Head of caudate nucleus (tissue), 42 donors: Measurements from ENCODE around the gene OR11L1.
A peak's percentile ranks its signal among the peaks of the same experiment; 100 is the strongest.

Experiments used
- DNase-seq, 42 donors: peaks; one replicate each; pipeline versions ENCODE4 v3.0.0 to v3.0.0-alpha.2; 2020 to 2021; ENCODE audit warnings: mixed read lengths in 7 of 42
- intact Hi-C: fragments of 100-400 bp; cut with DNase I; formaldehyde crosslinking; loops from one replicate; pipeline ENCODE4 v1.15.0; 2022

Gene OR11L1, protein sequence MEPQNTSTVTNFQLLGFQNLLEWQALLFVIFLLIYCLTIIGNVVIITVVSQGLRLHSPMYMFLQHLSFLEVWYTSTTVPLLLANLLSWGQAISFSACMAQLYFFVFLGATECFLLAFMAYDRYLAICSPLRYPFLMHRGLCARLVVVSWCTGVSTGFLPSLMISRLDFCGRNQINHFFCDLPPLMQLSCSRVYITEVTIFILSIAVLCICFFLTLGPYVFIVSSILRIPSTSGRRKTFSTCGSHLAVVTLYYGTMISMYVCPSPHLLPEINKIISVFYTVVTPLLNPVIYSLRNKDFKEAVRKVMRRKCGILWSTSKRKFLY

DNA sequence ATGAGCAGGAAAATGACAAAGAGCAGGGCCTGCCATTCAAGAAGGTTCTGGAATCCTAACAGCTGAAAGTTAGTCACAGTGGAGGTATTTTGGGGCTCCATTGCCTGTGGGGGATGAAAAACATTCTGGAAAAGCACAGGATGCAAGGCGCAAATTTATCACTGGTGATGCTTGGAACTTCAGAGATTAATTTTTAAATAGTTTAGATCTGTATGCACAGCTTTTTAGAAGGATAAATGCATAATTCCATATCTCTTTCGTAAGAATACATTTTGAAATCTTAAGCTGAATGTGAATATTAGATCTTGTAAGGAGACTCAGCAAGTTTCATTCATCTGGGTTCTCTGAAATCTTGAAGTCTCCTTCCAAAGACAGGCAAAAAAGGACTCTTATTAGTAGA, at the start of gene OR11L1:
TSS of gene OR11L1 (minus strand) at position 101 of the 400 bp plus-strand sequence. CDS start at position 101, 0 bp downstream.
- no peak for DNase-seq
- intact Hi-C loops = no loop called here

DNA sequence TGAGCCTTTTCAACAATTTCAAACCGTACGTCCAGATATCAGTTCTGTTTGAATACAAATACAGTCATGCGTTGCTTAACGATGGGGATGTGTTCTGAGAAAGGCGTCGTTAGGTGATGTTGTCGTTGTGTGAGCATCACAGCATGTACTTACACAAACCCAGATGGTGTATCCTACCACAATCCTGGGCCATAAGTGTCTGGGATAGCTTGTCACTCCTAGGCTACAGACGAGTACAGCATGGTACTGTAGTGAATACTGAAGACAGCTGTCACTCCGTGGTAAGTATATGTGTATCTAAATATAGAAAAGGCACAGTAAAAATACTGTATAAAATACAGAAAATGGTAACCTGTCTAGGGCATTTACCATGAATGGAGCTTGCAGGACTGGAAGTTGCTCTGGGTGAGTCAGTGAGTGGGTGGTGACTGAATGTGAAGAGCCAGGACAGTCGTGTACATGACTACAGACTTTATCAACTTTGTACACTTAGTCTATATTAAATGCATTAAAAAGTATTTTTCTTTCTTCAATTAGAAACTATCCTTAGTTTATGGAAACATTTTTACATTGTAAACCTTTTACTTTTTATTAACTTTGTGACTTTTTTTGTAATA, 43.2 kb upstream of the OR11L1 start:
- intact Hi-C loops = no loop called here

DNA sequence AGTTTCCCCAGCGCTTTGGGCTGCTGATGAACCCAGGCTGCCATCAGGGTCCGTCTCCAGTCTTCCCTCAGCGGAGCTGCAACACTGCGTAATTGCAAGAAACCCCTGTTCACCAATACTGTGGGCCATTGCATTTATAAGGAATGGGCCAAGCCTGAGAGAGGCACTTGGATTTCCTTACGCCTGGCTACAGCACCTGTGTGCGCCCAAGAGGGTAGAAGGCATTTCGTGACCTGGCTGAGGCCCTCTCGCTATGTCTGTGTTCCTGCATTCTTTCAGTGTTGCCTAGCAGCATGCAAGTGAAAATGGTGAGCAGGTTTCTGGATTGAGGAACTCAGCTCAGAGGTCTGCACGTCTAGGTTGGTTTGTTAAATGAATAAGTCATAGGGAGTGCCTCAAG, 41.6 kb upstream of the OR11L1 start:
- intact Hi-C loops = no loop called here
- DNase-seq = peak in 1 of 42 donors; percentile 36

More for the DNA sequence above, 43.2 kb upstream of the OR11L1 start:
- DNase-seq = peak in 1 of 42 donors; percentile 8

DNA sequence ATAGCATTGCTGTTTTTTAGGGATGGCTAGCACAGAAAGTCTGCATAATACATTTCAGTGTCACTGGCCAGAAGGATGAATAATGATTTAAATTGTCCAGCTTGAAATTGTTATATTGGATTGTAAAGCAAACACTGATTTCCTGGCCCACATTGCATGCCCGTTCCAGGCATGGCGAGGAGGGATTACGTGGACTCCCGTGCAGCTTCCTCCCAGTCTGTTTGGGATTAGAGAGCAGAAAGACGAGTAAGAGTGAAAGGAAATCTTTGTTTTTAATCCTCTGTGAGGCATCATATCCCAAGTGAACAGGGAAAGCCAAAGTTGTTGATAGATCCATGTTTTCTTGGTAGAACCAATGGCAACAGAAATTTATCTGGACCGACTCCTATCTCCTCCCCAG, 23.7 kb upstream of the OR11L1 start:
- intact Hi-C loops = no loop called here
- DNase-seq = no peak

DNA sequence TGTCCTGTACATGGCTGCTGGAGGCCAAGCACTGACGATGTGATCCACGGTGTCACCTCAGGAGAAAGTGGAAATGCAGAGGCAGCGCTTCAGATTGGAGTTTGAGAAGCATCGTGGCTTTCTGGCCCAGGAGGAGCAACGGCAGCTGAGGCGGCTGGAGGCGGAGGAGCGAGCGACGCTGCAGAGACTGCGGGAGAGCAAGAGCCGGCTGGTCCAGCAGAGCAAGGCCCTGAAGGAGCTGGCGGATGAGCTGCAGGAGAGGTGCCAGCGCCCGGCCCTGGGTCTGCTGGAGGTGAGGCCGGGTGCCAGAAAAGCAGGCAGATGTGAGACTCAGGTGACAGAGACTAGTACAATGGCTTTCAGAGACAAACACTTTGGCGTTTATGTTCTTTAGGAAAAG, 22.9 kb upstream of the OR11L1 start:
- no peak for DNase-seq
- intact Hi-C loops = no loop called here

DNA sequence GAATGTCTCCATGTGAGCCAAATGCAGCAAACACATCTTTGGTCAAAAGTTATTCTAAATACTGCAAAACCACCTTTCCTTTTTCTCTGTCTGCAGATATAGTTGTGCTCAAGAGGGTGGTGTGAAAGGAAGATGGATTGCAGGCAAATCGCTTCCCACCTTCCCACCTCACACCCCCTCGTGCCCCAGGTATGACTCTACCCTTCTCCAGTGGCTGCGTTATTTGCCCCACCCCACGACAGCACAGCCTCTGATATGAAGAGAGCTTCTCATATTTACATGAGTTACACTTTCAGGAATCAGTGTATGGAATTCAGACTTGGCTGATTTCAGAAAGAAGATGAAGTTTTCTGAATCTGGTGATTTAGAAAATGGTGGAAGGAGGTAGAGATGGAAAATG, 21.1 kb upstream of the OR11L1 start:
- intact Hi-C loops = no loop called here

DNA sequence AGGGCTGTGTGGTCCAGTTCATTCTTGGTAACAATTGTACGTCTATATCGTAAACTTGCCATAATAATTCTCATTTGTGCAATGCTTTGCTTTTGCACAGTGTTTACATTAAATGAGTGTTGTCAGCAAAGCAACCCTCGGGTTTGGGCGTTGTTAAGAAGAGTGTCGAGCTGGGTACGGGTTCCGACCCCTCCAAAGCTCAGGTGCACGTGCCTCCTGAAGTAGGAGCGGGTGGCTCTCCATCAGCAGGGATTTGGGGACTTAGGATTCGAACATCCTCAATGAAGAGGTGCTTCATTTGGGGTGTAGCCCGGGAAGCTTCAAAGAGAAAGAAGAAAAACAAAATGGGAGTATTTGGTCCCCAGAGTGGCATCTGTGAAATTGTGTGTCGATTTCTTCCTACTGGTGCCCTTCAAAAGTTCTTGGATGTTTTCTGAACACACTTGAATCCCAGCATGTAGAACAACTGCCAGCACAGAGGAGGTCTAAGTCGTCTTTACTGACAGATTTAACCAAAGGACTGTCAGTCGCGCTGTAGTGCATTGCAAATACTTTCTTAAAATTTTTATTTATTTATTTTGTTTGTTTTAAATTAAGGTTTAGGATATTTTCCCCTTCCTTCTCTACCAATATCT, 16.4 kb upstream of the OR11L1 start:
- intact Hi-C loops = no loop called here
- DNase-seq = no peak

More for the DNA sequence above, 21.1 kb upstream of the OR11L1 start:
- peak in 31 of 42 donors; percentile 7 to 86 (median 41) for DNase-seq

DNA sequence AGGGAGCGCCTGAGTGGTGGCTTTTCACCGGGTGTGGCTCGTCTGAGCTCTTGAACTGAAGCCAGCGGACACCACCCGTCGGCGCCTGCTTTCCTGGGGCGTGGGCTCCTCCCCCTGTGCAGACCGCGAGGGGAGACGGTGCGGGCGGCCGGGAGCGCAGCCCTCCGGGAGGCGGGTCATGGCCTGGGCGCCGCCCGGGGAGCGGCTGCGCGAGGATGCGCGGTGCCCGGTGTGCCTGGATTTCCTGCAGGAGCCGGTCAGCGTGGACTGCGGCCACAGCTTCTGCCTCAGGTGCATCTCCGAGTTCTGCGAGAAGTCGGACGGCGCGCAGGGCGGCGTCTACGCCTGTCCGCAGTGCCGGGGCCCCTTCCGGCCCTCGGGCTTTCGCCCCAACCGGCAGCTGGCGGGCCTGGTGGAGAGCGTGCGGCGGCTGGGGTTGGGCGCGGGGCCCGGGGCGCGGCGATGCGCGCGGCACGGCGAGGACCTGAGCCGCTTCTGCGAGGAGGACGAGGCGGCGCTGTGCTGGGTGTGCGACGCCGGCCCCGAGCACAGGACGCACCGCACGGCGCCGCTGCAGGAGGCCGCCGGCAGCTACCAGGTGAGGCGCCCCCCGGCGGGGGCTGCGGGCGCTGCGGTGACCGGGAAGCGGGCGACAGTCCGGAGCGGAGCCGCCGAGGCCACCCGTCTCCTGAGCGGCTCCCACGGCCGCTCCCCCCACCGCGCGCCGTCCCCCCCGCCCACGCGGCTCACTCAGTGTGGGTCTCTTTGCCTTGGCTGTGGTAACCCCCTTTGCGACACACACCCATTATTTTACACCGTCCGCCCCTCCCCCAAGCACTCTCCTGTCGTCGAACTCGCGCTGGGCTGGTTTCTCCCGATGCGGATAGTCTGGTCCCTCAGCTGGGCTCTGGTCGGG, 15.6 kb upstream of the OR11L1 start, which contains the start of gene TRIM58:
TSS of gene TRIM58 (plus strand) at position 119 of the 916 bp plus-strand sequence. CDS start at position 179, 60 bp downstream.
- DNase-seq = peak in 31 of 42 donors; percentile 5 to 68 (median 30)
- intact Hi-C loops = no loop called here

DNA sequence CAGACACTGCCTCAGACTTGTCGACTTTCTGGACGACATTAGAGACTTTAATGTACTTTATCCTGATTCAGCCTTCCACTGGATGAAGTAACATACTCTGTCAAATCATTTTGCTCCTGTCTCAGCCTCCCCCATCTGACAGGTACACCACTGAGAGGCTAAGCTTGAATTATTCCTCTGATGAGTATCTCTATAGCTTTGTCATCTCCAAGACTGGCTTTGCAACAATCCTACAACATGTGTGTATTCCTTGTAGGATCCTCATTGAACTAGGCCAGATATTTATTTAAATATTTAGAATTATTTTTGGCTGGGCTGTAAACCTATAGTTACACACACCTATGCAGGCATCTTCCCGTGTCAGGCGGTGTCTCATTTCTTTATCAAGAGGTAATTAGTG, 14.2 kb upstream of the OR11L1 start:
- DNase-seq = peak in 1 of 42 donors; percentile 6
- intact Hi-C loops = no loop called here

DNA sequence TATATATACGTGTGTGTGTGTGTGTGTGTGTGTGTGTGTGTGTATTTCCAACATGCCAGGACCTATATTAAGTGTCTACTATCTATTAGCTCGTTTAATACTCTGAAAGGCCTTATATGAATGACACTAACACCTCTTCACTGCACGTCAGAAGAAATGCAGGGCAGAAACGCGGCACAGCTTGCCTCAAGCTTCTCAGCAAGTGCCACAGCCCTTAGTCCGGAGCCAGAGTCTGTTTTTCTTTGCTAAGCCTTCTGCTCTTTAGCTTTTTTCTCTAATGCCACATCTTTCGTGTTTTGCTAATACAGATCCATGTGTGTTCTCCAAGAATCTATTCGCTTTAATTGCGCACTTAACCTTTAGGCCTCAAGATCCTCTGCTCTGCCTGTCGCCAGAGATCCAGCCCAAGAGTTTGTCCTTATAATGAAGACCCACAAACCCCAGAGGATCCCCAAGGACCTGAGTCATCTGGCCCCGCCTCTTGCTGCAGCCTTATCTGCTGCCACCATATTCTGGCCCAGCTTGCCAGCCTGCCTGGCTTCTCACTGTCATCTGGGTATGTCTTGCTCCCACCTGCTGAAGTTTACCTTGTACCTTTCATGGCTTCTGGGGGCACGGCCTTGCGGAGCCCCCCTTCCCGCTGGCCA, 13.3 kb upstream of the OR11L1 start:
- intact Hi-C loops = no loop called here
- DNase-seq = peak in 1 of 42 donors; percentile 28

DNA sequence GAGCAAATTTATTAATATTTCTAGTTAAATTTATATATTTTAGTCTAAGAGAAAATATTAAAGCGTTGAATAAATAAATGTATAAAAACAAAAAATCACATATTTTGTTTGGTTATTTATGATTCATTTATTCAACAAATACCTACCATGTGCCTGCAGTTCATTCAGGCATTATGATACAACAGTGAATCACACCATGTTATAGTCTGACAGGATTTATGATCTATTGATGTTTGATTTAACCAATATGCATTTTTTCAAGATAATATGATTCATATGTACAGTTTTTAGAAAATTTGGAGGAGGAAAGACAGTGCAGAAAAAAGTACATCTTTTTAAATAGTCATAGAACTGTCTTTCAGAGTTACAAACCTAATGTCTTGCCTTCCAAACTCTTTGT, 7.9 kb upstream of the OR11L1 start:
- no peak for DNase-seq
- intact Hi-C loops = no loop called here

DNA sequence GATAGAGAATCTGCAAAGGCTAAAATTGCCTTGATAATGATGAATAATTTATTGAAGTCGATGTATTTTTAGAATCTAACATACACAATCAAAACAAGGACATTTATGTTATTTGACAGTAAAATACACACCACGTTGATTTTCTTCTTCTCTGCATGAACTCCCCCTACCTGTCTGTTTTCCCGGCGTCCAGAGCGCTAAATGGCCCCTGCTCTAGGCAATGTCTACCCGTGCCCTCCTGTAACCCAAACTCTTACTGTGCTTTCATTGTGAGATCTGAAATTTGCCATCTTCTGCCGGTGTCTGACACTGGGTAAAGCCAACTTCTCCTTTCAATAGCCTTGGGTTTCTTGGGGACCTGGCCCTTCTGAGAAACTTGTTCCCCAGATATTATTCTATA, 6.7 kb upstream of the OR11L1 start:
- intact Hi-C loops = no loop called here
- DNase-seq = no peak

DNA sequence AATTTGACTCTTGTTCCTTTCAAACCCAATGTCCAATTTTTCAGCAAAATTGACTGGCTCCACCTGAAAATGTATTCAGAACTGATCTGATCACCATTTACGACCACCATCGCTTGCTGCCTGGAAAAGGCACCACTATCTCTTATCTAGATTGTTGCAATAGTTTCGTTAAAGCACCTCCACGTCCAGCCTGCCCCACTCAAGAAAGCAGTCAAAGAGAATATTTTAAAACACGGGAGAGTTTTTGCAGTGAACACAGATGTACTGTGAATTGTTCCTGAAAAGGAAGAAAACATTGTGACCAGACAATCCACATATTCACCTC, 4.0 kb upstream of the OR11L1 start:
- intact Hi-C loops = no loop called here

DNA sequence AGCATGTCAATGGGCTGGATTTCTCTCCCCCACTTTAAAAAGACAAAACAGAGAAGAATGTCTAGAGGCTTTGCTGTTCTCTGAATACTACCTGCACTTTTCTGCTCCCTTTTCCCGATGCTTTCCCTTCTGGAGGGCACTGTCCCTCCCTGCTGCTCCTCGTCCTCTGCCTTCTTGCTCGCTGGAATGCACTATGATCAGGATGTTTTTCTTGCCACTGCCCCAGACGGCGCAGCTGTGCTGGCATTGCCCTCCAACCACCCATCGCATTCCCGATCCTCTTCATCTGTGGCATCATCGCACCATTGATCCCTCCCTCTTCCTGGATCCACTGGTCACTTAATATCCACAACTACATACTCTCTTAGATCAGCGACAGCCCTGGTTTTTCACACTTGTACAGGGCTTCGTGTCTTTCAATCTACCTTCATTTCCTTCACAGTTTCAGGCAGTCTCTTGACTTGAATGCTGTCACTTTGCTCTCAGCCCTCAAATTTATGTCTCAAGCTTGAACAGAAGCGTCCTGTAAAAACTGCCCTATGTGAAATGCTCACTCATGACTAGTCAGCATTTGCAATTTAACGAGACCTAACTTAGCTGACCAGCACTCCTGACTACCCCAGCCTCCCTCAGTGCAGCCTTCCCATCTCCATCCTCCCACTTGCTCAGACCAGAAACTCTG, 3.5 kb upstream of the OR11L1 start:
- no peak for DNase-seq
- intact Hi-C loops = no loop called here

More for the DNA sequence above, 4.0 kb upstream of the OR11L1 start:
- DNase-seq = no peak

DNA sequence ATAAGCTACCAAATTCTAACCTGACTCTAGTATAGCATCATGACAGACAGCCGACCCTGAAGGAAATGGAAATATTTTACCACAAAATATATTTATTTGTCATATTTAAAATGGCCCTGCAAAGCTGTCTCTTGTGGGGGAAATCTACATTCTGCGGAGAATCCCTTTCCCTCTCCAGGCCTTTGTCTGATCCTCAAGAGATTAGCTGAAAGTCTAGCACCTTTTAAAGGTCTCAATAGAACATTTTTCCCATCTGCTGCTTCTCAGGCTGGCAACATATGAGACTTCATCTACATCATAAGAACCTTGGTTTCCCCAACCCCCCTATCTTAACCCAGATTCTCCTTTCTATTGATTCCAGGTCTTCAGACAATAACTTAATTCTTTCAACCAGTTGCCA, 1.7 kb upstream of the OR11L1 start:
- intact Hi-C loops = no loop called here

DNA sequence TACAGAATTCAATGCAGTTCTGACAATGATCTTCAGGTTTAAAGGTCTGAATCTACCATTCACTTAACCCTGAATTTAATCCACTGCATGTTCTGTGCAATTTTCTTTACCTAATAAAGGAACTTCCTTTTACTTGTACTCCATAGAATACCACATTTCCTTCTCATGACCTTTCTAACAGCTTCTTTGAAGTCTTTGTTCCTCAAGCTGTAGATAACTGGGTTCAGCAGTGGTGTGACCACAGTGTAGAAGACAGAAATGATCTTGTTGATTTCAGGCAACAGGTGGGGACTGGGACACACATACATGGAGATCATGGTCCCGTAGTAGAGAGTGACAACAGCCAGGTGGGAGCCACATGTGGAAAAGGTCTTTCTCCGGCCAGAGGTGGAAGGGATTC, 878 bp downstream of the OR11L1 start:
- intact Hi-C loops = no loop called here
- no peak for DNase-seq

More for the DNA sequence above, 1.7 kb upstream of the OR11L1 start:
- no peak for DNase-seq

DNA sequence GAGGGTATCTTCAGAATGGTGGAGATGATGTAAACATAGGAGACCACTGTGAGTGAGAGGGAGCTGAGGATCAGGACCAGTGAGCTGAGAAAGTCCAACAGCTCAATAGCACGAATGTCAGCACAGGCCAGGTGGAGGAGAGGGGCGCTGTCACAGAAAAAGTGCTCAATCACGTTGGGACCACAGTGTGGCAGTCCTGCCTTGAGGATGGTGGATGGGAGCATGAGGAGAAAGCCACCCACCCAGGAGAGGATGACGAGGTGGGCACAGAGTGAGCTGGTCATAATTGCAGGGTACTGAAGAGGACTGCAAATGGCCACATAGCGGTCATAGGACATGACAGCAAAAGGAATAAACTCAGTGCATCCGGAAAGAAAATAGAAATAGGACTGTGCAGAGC, 8.1 kb downstream of the OR11L1 start:
- intact Hi-C loops = no loop called here
- DNase-seq = no peak

DNA sequence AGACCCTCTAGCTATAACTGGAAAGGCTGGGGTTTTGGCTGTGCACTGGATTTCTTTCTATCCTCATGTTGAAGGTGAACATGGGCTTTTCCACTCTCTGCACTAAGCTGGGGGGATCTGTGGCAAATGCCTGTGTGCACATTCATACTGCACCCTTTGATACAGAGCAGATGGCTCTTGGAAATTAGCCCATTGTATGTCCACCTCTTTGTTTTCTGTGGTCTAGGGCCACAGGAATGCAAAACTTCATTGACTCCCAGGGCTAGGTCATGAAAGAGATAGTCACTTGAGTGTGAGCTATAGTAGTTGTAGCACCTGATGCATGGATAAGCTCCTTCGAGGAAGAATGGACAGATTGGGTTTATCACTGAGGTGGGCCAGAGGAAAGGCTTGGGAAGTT, 12.0 kb downstream of the OR11L1 start:
- DNase-seq = no peak
- intact Hi-C loops = no loop called here
